Hepatocyte (in vitro differentiated cells): Measurements from ENCODE around the gene PER2. TPM values are rescaled to one million over a fixed set of nuclear protein-coding genes. Genes with fewer than 3 reads are reported as not detected.
"Not testable (repeated sequence)": the region's sequence is repeated elsewhere in the genome, so short reads cannot be mapped to it uniquely, and the experiment has no call there.

Experiments used
- DNase-seq: peaks from one replicate; pipeline ENCODE4 v3.0.0-alpha.2; 2016; ENCODE audit warnings: low spot score
- H2AFZ ChIP-seq: fragments of 200-600 bp; sonication (generic); 2 replicates; pipeline ENCODE4 v1.6.0; 2016; ENCODE audit warnings: antibody characterized with exemption, mild to moderate bottlenecking
- H3K27ac ChIP-seq: fragments of 200-600 bp; sonication (generic); 2 replicates; pipeline ENCODE4 v1.5.1; 2016; ENCODE audit warnings: mild to moderate bottlenecking
- H3K27me3 ChIP-seq: fragments of 200-600 bp; sonication (generic); 2 replicates; pipeline ENCODE4 v1.6.1; 2016
- H3K36me3 ChIP-seq: fragments of 200-600 bp; sonication (generic); replicated peaks from 2 replicates; pipeline ENCODE4 v1.5.1; 2016; ENCODE audit warnings: low read depth; ENCODE audit not compliant: insufficient read depth
- H3K4me1 ChIP-seq: fragments of 200-600 bp; sonication (generic); 2 replicates; pipeline ENCODE4 v1.5.1; 2016; ENCODE audit warnings: mild to moderate bottlenecking, moderate library complexity; ENCODE audit not compliant: insufficient read depth
- H3K4me2 ChIP-seq: fragments of 200-600 bp; sonication (generic); 2 replicates; pipeline ENCODE4 v1.6.0; 2016
- H3K4me3 ChIP-seq: fragments of 200-600 bp; sonication (generic); 2 replicates; pipeline ENCODE4 v1.5.1; 2016; ENCODE audit warnings: mild to moderate bottlenecking
- H3K79me2 ChIP-seq: fragments of 200-600 bp; sonication (generic); 2 replicates; pipeline ENCODE4 v1.6.0; 2017; ENCODE audit warnings: mild to moderate bottlenecking
- H3K9me2 ChIP-seq: fragments of 200-600 bp; sonication (generic); replicated peaks from 2 replicates; pipeline ENCODE4 v1.6.0; 2017; ENCODE audit warnings: mild to moderate bottlenecking; ENCODE audit not compliant: insufficient read depth
- H3K9me3 ChIP-seq: fragments of 200-600 bp; sonication (generic); 2 replicates; pipeline ENCODE4 v1.5.1; 2016; ENCODE audit warnings: low read depth, mild to moderate bottlenecking
- H4K20me1 ChIP-seq: fragments of 200-600 bp; sonication (generic); 2 replicates; pipeline ENCODE4 v1.6.0; 2016; ENCODE audit warnings: mild to moderate bottlenecking; ENCODE audit not compliant: insufficient read depth, poor library complexity, severe bottlenecking
- CTCF ChIP-seq: fragments of 200-600 bp; sonication (generic); IDR thresholded peaks from 2 replicates; pipeline ENCODE4 v1.5.1; 2016; ENCODE audit warnings: antibody characterized with exemption, mild to moderate bottlenecking; ENCODE audit not compliant: poor library complexity
- EZH2 ChIP-seq: fragments of 200-600 bp; sonication (generic); IDR thresholded peaks from 2 replicates; pipeline ENCODE4 v1.6.1; 2016; ENCODE audit warnings: antibody characterized with exemption, mild to moderate bottlenecking, borderline replicate concordance
- EZH2phosphoT487 ChIP-seq: fragments of 200-600 bp; sonication (generic); IDR thresholded peaks from one replicate; pipeline ENCODE4 v1.6.1; 2018; ENCODE audit warnings: antibody characterized with exemption, mild to moderate bottlenecking, low read depth, moderate library complexity; ENCODE audit not compliant: unreplicated experiment, severe bottlenecking
- WGBS: methylation state at CpG from one replicate; pipeline ENCODE4 v1.1.6; 2016; ENCODE audit warnings: low lambda C conversion rate; ENCODE audit errors: missing lambda C conversion rate; 5-methylcytosine and 5-hydroxymethylcytosine counted together
- polyA plus RNA-seq: library from polyadenylated mRNA; unstranded; fragments of >200 nt; fragmentation: Nextera tagmentation; extraction: Ambion mirVana; gene quantifications from 2 replicates; pipeline ENCODE4 v1.2.1, GENCODE V29; 2016
- total RNA-seq: library from RNA; depleted of rRNA; stranded (reverse); fragments of >200 nt; gene quantifications from 2 replicates; pipeline ENCODE4 v1.2.3, GENCODE V29; 2014

PER2 gene
- total and polyA plus RNA-seq, 2 experiments from 2014 or later, result 6.0 to 8.9 TPM

GRCh38 chr2:238330391-238330790, 42.0 kb upstream of the PER2 start:
- Histone ChIP-seq H3K79me2 (no peaks in the 10 kb centered on the region), H3K36me3 (no peaks in the 10 kb centered on the region), H2AFZ (no peak overlapping the region), H3K9me2 (no peaks in the 10 kb centered on the region), H3K4me3 (no peak overlapping the region), H3K4me2 (no peak overlapping the region), H3K4me1 (no peaks in the 10 kb centered on the region), H3K27ac (no peak overlapping the region), H3K9me3 (no peaks in the 10 kb centered on the region), H4K20me1 (no peaks in the 10 kb centered on the region), H3K27me3 (no peaks in the 10 kb centered on the region)
- DNase-seq, result no peak
- 91% methylated on average over 9 of the region's 9 CpGs for WGBS
- no peak for TF ChIP-seq EZH2phosphoT487
- no peak for TF ChIP-seq EZH2
- no peak for TF ChIP-seq CTCF

GRCh38 chr2:238327751-238328150, 39.3 kb upstream of the PER2 start:
- H3K36me3 ChIP-seq, result no peaks in the 10 kb centered on the region
- H3K9me2 ChIP-seq, result no peaks in the 10 kb centered on the region
- peaks cover 5% of the 10 kb centered on the region for H3K79me2 ChIP-seq
- no peaks in the 10 kb centered on the region for H3K27me3 ChIP-seq
- no peak overlapping the region for H3K4me3 ChIP-seq
- no peak overlapping the region for H3K4me2 ChIP-seq
- H4K20me1 ChIP-seq, result no peaks in the 10 kb centered on the region
- DNase-seq, result no peak
- no peak for TF ChIP-seq EZH2phosphoT487
- TF ChIP-seq CTCF, result no peak
- TF ChIP-seq EZH2, result no peak
- H3K27ac ChIP-seq, result no peak overlapping the region
- no peaks in the 10 kb centered on the region for H3K4me1 ChIP-seq
- H2AFZ ChIP-seq, result no peak overlapping the region
- no peaks in the 10 kb centered on the region for H3K9me3 ChIP-seq
- 97% methylated on average over 3 of the region's 3 CpGs for WGBS

GRCh38 chr2:238326801-238327365, 38.5 kb upstream of the PER2 start:
- no peaks in the 10 kb centered on the region for H3K4me1 ChIP-seq
- no peak overlapping the region for H3K4me3 ChIP-seq
- H3K9me2 ChIP-seq, result no peaks in the 10 kb centered on the region
- no peak overlapping the region for H3K27ac ChIP-seq
- TF ChIP-seq CTCF, result no peak
- no peak for TF ChIP-seq EZH2
- no peak for TF ChIP-seq EZH2phosphoT487
- no peak overlapping the region for H3K4me2 ChIP-seq
- no peak overlapping the region for H2AFZ ChIP-seq
- WGBS, result 97% methylated on average over 12 of the region's 12 CpGs
- no peaks in the 10 kb centered on the region for H3K9me3 ChIP-seq
- peaks cover 9% of the 10 kb centered on the region for H3K79me2 ChIP-seq
- H3K36me3 ChIP-seq, result no peaks in the 10 kb centered on the region
- DNase-seq, result no peak
- no peaks in the 10 kb centered on the region for H4K20me1 ChIP-seq
- no peaks in the 10 kb centered on the region for H3K27me3 ChIP-seq

- H3K4me3 ChIP-seq, result no peak overlapping the region
- no peaks in the 10 kb centered on the region for H3K27me3 ChIP-seq
- peaks cover 16% of the 10 kb centered on the region for H3K79me2 ChIP-seq
- H3K4me2 ChIP-seq, result no peak overlapping the region
- WGBS, result 85% methylated on average over 9 of the region's 9 CpGs
- no peak for DNase-seq
- TF ChIP-seq EZH2 (no peak), EZH2phosphoT487 (no peak), CTCF (no peak)
- no peaks in the 10 kb centered on the region for H3K9me3 ChIP-seq
- no peak overlapping the region for H2AFZ ChIP-seq
- H3K36me3 ChIP-seq, result no peaks in the 10 kb centered on the region
- H3K27ac ChIP-seq, result no peak overlapping the region
- H3K4me1 ChIP-seq, result no peaks in the 10 kb centered on the region
- H4K20me1 ChIP-seq, result no peaks in the 10 kb centered on the region
- no peaks in the 10 kb centered on the region for H3K9me2 ChIP-seq
Measured at GRCh38 chr2:238325694-238326093, 37.3 kb upstream of the PER2 start.

GRCh38 chr2:238324248-238324647, 35.8 kb upstream of the PER2 start:
- H3K79me2 ChIP-seq, result peaks cover 16% of the 10 kb centered on the region
- not testable (repeated sequence) for DNase-seq, H3K4me2 ChIP-seq, H3K27ac ChIP-seq, H3K36me3 ChIP-seq, H3K4me1 ChIP-seq, H3K4me3 ChIP-seq, H3K9me2 ChIP-seq, H3K27me3 ChIP-seq, H3K9me3 ChIP-seq, H2AFZ ChIP-seq, H4K20me1 ChIP-seq
- 97% methylated on average over 6 of the region's 7 CpGs for WGBS
